ENCODE results near the gene PLCB4. TPM values are rescaled to one million over a fixed set of nuclear protein-coding genes. Genes with fewer than 3 reads are reported as not detected.
"Not testable (repeated sequence)": the region's sequence is repeated elsewhere in the genome, so short reads cannot be mapped to it uniquely, and the experiment has no call there.

PLCB4 gene
- total RNA-seq, 1 experiment from 2014 or later: 0.47 TPM

GRCh38 chr20:9040863-9041524, 27.9 kb upstream of the PLCB4 start:
- no peak overlapping the region for H3K27ac ChIP-seq
- DNase-seq: no peak

GRCh38 chr20:9043364-9043763, 25.5 kb upstream of the PLCB4 start:
- Histone ChIP-seq H3K9me3 (replicated peaks) (no peaks in the 10 kb centered on the region), H3K27ac (no peak overlapping the region), H3K4me3 (no peak overlapping the region), H3K4me1 (no peaks in the 10 kb centered on the region), H3K36me3 (no peaks in the 10 kb centered on the region), H3K27me3 (0 out of 2 replicates have a peak, but pooled peaks cover 2% of the 10 kb centered on the region)
- DNase-seq: no peak

More at GRCh38 chr20:9040863-9041524, 27.9 kb upstream of the PLCB4 start:
- no peak overlapping the region for H3K4me3 ChIP-seq
- H3K27me3 ChIP-seq: 0 out of 2 replicates have a peak, but pooled peaks cover 2% of the 10 kb centered on the region
- no peaks in the 10 kb centered on the region for H3K36me3 ChIP-seq
- H3K9me3 ChIP-seq (replicated peaks): no peaks in the 10 kb centered on the region
- no peaks in the 10 kb centered on the region for H3K4me1 ChIP-seq

- H3K27ac ChIP-seq; H3K4me3 ChIP-seq; H3K4me1 ChIP-seq; H3K36me3 ChIP-seq; H3K27me3 ChIP-seq; H3K9me3 ChIP-seq (replicated peaks); DNase-seq: not testable (repeated sequence)
Observed at GRCh38 chr20:9047928-9048327, 21.0 kb upstream of the PLCB4 start.

GRCh38 chr20:9051508-9051907, 17.4 kb upstream of the PLCB4 start:
- H3K9me3 ChIP-seq (replicated peaks): no peaks in the 10 kb centered on the region
- DNase-seq: no peak
- no peak overlapping the region for H3K27ac ChIP-seq

GRCh38 chr20:9052136-9052535, 16.8 kb upstream of the PLCB4 start:
- Histone ChIP-seq H3K36me3 (no peaks in the 10 kb centered on the region), H3K9me3 (replicated peaks) (no peaks in the 10 kb centered on the region), H3K27ac (no peak overlapping the region), H3K4me3 (no peak overlapping the region), H3K27me3 (peaks cover 15% of the 10 kb centered on the region), H3K4me1 (no peaks in the 10 kb centered on the region)
- no peak for DNase-seq

More at GRCh38 chr20:9051508-9051907, 17.4 kb upstream of the PLCB4 start:
- Histone ChIP-seq H3K4me3 (no peak overlapping the region), H3K27me3 (peaks cover 12% of the 10 kb centered on the region), H3K36me3 (no peaks in the 10 kb centered on the region), H3K4me1 (no peaks in the 10 kb centered on the region)

GRCh38 chr20:9053108-9053507, 15.8 kb upstream of the PLCB4 start:
- no peaks in the 10 kb centered on the region for H3K4me1 ChIP-seq
- no peak for DNase-seq
- no peaks in the 10 kb centered on the region for H3K36me3 ChIP-seq
- H3K27ac ChIP-seq: no peak overlapping the region
- H3K4me3 ChIP-seq: no peak overlapping the region
- H3K27me3 ChIP-seq: peaks cover 19% of the 10 kb centered on the region
- H3K9me3 ChIP-seq (replicated peaks): no peaks in the 10 kb centered on the region

- Histone ChIP-seq H3K4me1 (no peaks in the 10 kb centered on the region), H3K9me3 (replicated peaks) (no peaks in the 10 kb centered on the region), H3K4me3 (no peak overlapping the region), H3K36me3 (no peaks in the 10 kb centered on the region), H3K27me3 (peaks cover 19% of the 10 kb centered on the region), H3K27ac (no peak overlapping the region)
- no peak for DNase-seq
Observed at GRCh38 chr20:9054176-9054575, 14.7 kb upstream of the PLCB4 start.

- Histone ChIP-seq H3K27ac (no peak overlapping the region), H3K36me3 (no peaks in the 10 kb centered on the region), H3K27me3 (peaks cover 15% of the 10 kb centered on the region), H3K9me3 (replicated peaks) (no peaks in the 10 kb centered on the region), H3K4me3 (no peak overlapping the region), H3K4me1 (no peaks in the 10 kb centered on the region)
- DNase-seq: no peak
Observed at GRCh38 chr20:9059931-9060330, 9.0 kb upstream of the PLCB4 start.

- Histone ChIP-seq H3K27me3 (peaks cover 7% of the 10 kb centered on the region; the same call in 1 of the 2 replicates), H3K4me3 (no peak overlapping the region), H3K36me3 (no peaks in the 10 kb centered on the region), H3K4me1 (no peaks in the 10 kb centered on the region), H3K27ac (no peak overlapping the region), H3K9me3 (replicated peaks) (no peaks in the 10 kb centered on the region)
- no peak for DNase-seq
Observed at GRCh38 chr20:9061434-9061833, 7.5 kb upstream of the PLCB4 start.

GRCh38 chr20:9062066-9062465, 6.8 kb upstream of the PLCB4 start:
- Histone ChIP-seq H3K27me3 (0 out of 2 replicates have a peak, but pooled peaks cover 3% of the 10 kb centered on the region), H3K4me3 (no peak overlapping the region), H3K9me3 (replicated peaks) (no peaks in the 10 kb centered on the region), H3K36me3 (no peaks in the 10 kb centered on the region), H3K4me1 (no peaks in the 10 kb centered on the region), H3K27ac (no peak overlapping the region)
- no peak for DNase-seq

- no peaks in the 10 kb centered on the region for H3K36me3 ChIP-seq
- H3K27me3 ChIP-seq: no peaks in the 10 kb centered on the region
- H3K9me3 ChIP-seq (replicated peaks): no peaks in the 10 kb centered on the region
- H3K27ac ChIP-seq: no peak overlapping the region
- no peak for DNase-seq
- no peak overlapping the region for H3K4me3 ChIP-seq
- H3K4me1 ChIP-seq: no peaks in the 10 kb centered on the region
Observed at GRCh38 chr20:9066191-9066590, 2.7 kb upstream of the PLCB4 start.

GRCh38 chr20:9068233-9068801, 570 bp upstream of the PLCB4 start:
- Histone ChIP-seq H3K9me3 (replicated peaks) (no peaks in the 10 kb centered on the region), H3K36me3 (no peaks in the 10 kb centered on the region), H3K27me3 (no peaks in the 10 kb centered on the region), H3K4me3 (no peak overlapping the region), H3K27ac (no peak overlapping the region), H3K4me1 (no peaks in the 10 kb centered on the region)
- DNase-seq: no peak

- no peaks in the 10 kb centered on the region for H3K36me3 ChIP-seq
- H3K9me3 ChIP-seq (replicated peaks): no peaks in the 10 kb centered on the region
- H3K4me1 ChIP-seq: no peaks in the 10 kb centered on the region
- H3K4me3 ChIP-seq: no peak overlapping the region
- DNase-seq: no peak
- no peaks in the 10 kb centered on the region for H3K27me3 ChIP-seq
- no peak overlapping the region for H3K27ac ChIP-seq
Observed at GRCh38 chr20:9070304-9070703, 1.4 kb downstream of the PLCB4 start.

GRCh38 chr20:9071976-9072726, 3.3 kb downstream of the PLCB4 start:
- H3K27me3 ChIP-seq: peaks cover 5% of the 10 kb centered on the region; the same call in 1 of the 2 replicates
- H3K4me3 ChIP-seq: no peak overlapping the region
- H3K9me3 ChIP-seq (replicated peaks): no peaks in the 10 kb centered on the region
- H3K36me3 ChIP-seq: no peaks in the 10 kb centered on the region
- H3K27ac ChIP-seq: no peak overlapping the region
- DNase-seq: no peak
- H3K4me1 ChIP-seq: no peaks in the 10 kb centered on the region

GRCh38 chr20:9072861-9073500, 4.1 kb downstream of the PLCB4 start:
- H3K4me1 ChIP-seq: no peaks in the 10 kb centered on the region
- peaks cover 6% of the 10 kb centered on the region; the same call in 1 of the 2 replicates for H3K27me3 ChIP-seq
- no peak for DNase-seq
- no peak overlapping the region for H3K4me3 ChIP-seq
- H3K36me3 ChIP-seq: no peaks in the 10 kb centered on the region
- no peaks in the 10 kb centered on the region for H3K9me3 ChIP-seq (replicated peaks)
- no peak overlapping the region for H3K27ac ChIP-seq

Data from SJCRH30 (cell line).